Measurements from ENCODE around the gene BCR.
"Not testable (repeated sequence)": the region's sequence is repeated elsewhere in the genome, so short reads cannot be mapped to it uniquely, and the experiment has no call there.

BCR gene

DNA sequence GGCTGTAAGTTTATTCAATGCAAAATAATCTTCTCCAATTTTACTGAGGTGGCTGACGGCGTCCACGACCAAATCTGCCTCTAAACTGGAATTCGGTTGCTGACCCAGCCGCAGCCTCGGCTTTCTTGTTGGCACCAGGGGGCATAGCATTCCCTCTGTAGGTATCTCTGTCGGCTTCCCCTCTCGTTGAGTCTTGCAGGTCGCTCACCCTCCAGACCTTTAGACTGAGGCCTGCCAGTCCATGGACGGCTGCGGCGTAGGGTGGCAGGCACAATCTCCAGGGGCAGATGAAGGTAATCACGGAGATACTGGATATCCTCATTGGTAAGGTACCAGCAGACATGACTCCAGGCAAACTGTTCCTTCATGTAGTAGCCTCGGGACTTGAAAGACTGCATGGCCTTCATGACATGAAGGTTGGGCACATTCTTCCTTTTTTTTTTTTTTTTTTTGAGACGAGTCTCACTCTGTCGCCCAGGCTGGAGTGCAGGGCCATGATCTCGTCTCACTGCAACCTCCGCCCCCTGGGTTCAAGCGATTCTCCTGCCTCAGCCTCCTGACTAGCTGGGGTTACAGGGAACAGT is 142.3 kb downstream of the BCR start:
- ATAC-seq, DNase-seq: not testable (repeated sequence)

DNA sequence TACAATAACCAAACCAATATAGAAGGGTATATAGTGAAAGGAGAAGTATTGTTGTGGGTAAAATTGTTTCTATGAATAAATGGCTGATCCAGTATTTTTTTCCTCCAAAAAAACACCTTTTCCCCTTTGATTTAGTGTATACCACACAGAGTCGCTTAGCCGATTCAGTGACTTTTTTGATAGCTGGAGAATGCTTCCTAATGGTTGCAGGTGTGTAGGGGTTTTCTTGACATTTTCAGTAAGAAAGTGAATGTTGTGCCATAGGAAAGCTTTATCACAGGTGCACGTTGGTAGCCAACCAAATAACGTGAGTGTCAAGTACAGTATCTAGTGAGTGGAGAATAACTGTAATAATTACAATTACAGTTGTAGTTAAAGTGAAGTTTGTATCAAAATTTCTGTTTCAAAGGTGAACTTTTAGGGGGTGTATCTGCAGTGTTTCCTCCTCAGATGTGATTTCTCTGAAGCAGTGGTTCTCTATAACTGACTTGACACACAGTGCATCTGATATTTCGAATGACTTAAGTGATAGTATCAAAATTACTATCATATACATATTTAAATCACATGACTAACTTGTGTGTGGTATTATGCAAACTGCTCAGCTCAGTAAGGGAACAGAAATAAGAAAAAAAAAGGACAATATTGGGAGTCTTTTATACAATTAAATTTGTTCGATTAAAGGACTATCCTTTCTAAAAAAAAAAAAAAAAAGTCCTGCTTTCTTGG is 143.8 kb downstream of the BCR start:
- not testable (repeated sequence) for ATAC-seq, DNase-seq

DNA sequence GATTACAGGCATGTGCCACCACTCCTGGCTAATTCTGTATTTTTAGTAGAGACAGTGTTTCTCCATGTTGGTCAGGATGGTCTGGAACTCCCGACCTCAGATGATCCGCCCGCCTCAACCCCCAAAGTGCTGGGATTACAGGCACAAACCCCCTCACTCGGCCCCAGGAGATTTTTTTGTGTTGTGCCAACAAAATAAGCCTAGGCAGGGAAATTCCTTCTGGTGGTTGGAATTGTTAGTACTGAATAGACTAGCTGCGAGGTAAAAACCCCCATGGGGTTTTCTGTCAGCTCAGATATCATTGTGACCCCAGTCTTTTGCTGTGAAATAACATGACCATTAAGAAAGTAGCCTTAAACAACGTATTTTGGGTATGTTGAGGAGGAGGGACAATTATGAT is 144.9 kb downstream of the BCR start:
- DNase-seq (no peak), ATAC-seq (no peak)

DNA sequence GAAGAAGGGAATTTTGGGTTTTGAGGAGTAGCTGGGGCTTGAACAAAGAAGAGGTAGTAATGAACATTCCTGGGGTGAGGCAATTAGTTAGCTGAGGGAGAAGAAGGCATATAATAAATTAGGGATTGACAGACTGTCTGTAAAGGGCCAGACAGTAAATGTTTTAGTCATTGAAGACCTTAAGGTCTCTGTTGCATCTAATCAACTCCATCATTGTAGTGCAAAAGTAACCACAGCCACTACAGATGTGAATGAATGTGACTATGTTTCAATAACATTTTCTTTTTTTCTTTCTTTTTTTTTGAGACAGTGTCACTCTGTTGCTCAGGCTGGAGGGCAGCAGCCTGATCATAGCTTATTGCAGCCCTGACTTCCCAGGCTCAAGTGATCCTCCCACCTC is 153.5 kb downstream of the BCR start:
- not testable (repeated sequence) for ATAC-seq, DNase-seq

DNA sequence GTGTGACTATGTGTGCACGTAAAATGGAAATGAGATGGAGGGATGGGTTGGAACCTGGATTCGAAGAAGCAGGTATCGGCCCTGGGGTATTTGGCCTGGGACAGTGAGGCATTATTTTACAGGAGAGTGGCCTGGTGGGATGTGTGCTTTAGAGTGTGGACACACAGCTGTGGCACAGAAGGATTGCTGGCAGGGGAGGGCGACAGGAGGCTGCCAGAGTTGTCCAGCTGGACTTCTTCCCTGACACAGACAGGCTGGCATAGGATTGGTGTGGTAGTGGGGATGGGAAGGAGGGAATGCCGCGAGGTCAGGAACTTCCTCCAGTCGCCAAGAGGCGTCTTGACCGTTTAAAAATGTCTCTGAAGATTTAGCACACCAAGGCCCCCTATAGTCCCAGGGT is 157.4 kb downstream of the BCR start:
- DNase-seq, ATAC-seq: not testable (repeated sequence)

DNA sequence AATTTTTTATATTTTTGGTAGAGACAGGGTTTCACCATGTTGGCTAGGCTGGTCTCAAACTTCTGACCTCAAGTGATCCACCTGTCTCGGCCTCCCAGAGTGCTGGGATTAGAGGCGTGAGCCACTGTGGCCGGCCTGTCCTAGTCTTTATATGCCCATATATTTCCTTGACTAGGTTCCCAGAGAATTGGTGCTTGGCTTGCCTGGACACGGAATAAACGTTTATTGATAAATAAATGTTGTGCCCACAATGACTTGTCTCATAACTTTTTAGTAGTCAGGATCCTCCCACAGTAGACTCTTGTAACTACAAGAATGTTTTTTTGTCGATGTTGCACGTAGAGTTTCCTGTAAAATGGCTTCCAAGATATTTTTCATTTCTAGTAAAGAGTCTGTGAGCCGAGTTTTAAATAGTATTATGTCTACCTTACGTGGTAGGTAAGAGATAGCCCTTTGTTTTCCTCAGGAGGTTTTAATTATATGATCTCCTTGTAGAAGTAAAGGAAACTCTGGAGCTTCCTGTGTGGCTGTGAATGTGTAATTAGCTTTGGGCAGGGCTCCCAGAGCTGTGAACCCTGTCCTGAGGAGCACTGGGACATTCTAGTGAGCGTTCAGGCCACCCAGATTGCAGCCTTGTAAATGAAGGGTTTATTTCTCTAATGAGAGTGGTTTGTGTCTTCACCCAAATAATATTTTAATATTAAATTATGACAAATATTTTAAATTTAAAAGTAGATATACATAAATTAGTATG is 161.8 kb downstream of the BCR start:
- ATAC-seq, DNase-seq: not testable (repeated sequence)

DNA sequence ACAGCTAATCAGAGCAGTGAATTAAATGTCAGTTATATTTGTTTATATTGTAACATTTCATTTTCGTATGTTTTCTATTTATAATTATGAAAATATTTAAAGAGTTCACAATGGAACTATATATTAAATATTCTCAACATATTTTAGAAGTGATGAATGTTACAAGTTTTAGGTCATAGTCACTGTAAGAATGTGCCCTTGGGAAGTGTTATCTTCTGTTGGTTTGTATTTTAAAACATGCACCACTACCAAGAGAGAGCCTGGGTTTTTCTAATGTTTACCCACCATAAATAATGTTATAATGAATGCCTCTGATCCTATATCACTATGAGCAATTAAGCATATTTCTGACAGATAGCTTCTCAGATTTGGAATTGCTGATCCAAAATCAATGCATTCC is 171.0 kb downstream of the BCR start:
- ATAC-seq (no peak), DNase-seq (no peak)

DNA sequence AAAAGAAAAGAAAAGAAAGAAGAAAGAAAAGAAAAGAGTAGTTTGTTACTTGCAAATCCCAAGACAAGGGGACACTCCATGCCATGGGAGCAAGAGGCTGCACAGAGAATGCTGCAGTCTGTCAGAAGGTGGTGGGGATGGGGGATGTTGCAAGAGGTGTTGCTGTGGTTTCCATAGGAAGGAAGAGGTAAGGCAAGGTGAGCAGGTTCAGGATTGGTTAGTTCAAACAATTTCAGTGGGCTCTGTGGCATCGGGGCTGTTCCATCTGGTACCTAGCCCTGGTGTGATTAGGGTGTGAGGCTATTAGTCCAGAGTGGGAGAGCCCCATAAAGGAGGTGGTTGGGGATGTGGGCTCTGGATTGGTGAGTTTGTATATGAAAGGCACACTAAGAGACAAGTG is 172.7 kb downstream of the BCR start:
- DNase-seq (no peak), ATAC-seq (no peak)

DNA sequence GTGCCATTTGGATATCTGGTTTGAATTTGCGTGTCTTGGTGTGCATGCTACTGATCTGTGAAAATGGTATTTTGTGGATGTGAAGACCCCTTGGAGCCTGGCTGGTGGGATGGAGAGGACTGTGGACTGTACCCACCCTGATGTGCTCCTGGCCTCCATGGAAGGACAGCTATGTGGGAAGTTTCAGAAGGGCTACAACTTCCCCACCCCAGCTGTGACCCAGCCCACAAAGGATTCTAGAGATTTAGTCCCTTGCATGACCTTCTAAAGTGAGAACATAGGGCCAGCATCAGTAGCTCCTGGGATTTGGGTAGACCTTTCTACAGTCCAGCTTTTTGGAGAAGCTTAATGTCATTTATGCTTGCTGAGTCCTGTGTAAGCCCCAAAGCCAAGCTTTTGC is 173.4 kb downstream of the BCR start:
- no peak for ATAC-seq
- DNase-seq: no peak

DNA sequence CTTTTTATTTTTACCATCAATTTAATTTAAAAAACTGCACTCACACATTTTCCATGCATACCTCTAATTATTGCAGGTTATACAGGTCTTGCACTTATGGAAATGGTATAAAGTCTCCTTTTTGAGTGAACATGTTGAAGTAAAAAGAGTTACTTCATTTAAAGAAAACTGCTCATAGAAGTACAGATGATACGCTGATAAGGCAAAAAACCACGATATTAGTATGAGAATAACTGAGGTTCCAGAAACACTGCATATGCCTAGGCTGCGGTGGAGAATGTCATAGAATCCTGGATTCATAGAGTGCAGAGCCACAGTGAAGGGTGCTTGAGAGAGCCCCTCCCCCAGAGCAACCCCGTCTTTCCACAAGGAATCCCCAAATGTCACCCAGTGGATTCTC is 175.8 kb downstream of the BCR start:
- ATAC-seq (no peak), DNase-seq (no peak)

DNA sequence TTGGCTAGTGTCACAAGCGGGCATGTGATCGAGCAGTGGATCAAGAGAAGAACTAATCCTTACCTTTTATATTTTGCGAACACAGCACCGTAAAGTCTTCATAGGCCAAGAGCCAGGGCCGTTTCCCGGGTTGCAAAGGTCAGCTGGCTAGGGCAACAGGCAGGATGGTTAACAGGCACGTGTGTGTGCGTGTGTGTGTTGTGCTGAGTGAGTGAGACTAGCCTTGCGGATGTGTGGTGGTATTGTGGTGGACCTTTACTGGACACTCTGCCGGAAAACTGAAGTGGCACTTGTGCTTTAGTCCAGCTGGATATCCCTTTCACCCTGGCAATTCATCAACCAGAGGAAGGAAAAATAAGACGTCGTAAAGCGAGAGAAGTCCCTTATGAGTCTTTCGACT is 176.7 kb downstream of the BCR start:
- ATAC-seq (no peak), DNase-seq (no peak)

DNA sequence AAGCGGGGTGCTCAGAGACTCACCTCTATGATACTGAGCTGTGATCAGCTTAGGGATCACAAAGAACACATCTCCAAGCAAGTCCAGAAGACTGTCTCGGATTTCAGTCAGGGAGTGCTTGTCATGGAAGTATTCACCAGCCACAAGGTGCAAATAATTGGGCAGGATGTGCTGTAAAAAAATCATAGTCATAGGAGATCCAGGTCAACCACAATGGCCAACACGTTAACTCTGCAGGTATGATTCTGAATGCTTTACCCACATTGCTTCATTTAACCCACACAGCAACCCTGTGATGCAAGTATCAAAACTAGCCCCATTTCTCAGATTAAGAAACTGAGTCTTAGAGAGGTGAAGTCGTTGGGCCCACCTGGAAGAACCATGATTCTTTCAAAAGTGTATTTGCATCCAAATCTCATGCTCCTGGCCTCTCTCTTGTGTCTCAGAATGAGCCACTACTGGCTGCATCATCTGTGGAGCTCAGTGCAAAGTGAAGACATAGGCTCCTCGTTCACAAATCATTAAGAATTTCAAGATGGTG is 179.3 kb downstream of the BCR start:
- DNase-seq: no peak
- ATAC-seq: no peak

DNA sequence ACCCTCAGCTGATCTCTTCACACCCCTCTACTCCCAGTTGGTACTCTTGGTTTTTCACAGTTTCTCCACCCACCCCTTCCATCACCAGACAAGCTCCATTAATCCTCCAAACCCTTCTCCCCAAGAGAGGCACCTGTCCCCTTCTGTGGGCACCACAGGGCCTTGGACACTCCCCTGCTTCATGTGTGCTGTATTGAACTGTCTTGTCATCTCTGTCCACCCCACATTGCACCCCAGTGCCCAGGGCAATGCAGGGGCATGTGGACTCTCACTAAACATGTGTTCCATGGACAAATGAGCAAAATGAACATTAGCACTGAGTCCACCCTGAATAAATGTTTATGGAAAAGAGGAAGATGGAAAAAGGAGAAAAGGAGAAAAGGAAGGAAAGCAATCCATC is 181.4 kb downstream of the BCR start:
- ATAC-seq: no peak
- no peak for DNase-seq

DNA sequence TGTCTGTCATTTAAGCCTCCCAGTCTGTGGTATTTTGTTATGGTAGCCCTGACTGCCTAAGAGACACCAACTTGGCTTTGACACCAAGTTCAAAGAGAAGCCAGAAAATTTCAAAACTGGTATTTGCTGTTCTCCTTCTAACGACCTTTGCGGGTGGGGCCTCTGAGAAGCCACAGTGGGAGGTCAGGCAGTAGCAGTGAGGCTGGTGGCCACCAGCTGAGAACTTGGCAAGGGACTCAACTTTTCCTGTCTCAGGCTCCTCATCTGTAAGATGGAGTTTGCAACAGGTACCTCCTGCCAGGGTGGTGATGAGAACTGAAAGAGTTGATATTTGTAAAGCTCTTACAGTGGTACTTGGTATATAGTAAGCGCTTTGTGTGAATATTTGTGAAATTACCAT is 183.4 kb downstream of the BCR start:
- DNase-seq (no peak), ATAC-seq (no peak)

DNA sequence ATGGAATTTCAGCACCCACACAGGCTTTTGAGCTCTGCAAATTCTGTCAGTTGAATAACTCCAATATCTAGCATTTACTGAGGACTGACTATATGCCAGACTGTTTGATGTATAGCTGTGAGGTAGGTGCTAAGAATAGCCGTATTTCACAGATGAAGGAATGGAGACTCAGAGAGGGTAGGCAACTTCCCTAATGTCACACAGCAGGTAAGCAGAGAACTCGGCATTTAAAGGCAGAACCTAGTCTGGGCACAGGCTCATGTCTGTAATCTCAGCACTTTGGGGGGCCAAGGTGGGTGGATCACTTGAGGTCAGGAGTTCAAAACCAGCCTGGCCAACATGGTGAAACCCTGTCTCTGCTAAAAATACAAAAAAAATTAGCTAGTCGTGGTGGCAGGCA is 184.1 kb downstream of the BCR start:
- ATAC-seq (no peak), DNase-seq (no peak)

DNA sequence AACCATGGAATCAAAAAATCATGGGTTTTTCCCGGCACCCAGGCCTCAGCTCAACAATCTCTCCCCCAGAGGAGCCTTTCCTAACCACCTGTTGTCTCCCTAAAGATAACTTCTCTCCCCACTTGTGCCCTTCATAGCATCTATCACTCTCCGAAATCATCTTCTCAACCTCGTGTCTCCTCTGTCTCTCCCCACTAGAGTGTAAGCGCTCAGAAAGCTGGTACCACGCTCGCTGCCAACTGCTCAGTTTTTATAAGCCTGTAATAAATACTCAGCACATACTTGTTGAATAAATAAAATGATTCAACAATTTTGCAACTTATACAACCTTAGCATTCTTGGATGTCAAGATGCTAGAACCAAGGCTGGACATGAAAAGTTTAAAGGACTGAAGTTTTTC is 185.2 kb downstream of the BCR start:
- no peak for DNase-seq
- ATAC-seq: no peak

DNA sequence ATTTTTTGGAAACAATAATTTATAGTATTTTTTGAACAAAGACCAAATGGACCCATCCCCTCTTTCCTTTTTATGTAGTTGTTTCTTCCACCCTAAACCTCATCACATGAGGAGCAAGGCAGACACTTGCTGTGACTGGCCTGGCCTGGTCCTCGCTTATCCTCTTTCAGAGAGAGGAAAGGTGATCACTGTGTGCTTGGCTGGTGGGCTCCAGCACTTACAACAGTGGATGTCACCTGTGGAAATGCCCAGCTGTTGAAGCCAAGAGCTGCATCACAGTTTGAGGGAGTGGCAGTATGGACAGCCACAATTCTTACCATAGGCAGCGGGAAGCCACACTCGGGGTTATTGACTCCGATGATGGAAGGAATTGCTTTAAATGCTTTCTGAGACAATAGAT is 185.7 kb downstream of the BCR start:
- DNase-seq: no peak
- no peak for ATAC-seq

DNA sequence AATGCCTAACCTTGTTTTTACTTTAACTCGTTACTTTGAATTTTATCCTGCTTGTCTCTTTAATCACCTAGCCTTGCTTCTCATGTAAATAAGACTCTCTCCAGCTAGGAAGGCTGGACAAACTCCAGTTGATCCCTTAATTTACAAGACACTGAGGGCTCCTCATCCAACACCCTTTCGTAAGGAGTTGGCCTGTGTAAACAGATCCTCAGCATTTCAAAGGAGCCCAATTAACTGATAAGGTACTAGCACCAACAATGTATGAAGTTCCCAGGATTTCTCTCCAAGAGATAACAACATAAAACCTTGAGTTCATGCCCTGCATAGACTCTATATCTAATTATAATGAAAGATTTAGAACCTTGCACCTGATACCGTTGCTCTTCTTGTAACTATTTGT is 186.9 kb downstream of the BCR start:
- DNase-seq, ATAC-seq: not testable (repeated sequence)

Measured in stimulated activated naive CD8-positive, alpha-beta T cell treated with anti-CD3 and anti-CD28 coated beads, Interleukin-15, Interleukin-2, amounts not matched to agents 100 U/mL and 50 U/mL, for 24 hours (primary cell).